HL-60/S4 treated with phorbol 12-myristate 13-acetate at 8.2 ng/mL for 4 days and 3 days (cell line): ENCODE data around the gene TECR.
"Not testable (repeated sequence)": the region's sequence is repeated elsewhere in the genome, so short reads cannot be mapped to it uniquely, and the experiment has no call there.

Experiments used
- in situ Hi-C: fragments of 300-500 bp; cut with MboI; formaldehyde crosslinking; loops from 2 replicates; pipeline ENCODE4 v1.15.0; 2022; ENCODE audit warnings: low sequenced_read_pairs

Gene TECR

GRCh38 chr19:14580623-14581237, 51.3 kb downstream of the TECR start:
- in situ Hi-C loops: no loop called here

GRCh38 chr19:14582894-14583340, 53.5 kb downstream of the TECR start, which contains the start of gene CLEC17A:
CLEC17A (plus strand) TSS chr19:14583084; CDS start chr19:14583161, 77 bp downstream.
- in situ Hi-C loops: no loop called here

- in situ Hi-C loops: not testable (repeated sequence)
These were observed 55.0 kb downstream of the TECR start for GRCh38 chr19:14584372-14584771.

- in situ Hi-C loops: not testable (repeated sequence)
These were observed 55.8 kb downstream of the TECR start for GRCh38 chr19:14585187-14585586.

GRCh38 chr19:14589433-14589832, 60.0 kb downstream of the TECR start:
- in situ Hi-C loops: not testable (repeated sequence)

GRCh38 chr19:14595558-14595957, 66.2 kb downstream of the TECR start:
- in situ Hi-C loops: no loop called here

GRCh38 chr19:14599548-14600147, 70.3 kb downstream of the TECR start:
- in situ Hi-C loops: no loop called here

GRCh38 chr19:14603990-14604387, 74.6 kb downstream of the TECR start:
- in situ Hi-C loops: no loop called here

- in situ Hi-C loops: no loop called here
These were observed 77.2 kb downstream of the TECR start for GRCh38 chr19:14606627-14607026.

GRCh38 chr19:14611051-14611450, 81.7 kb downstream of the TECR start:
- in situ Hi-C loops: no loop called here

- in situ Hi-C loops: not testable (repeated sequence)
These were observed 82.8 kb downstream of the TECR start for GRCh38 chr19:14612242-14612641.

- in situ Hi-C loops: no loop called here
These were observed 83.3 kb downstream of the TECR start for GRCh38 chr19:14612657-14613056.

- in situ Hi-C loops: not testable (repeated sequence)
These were observed 84.2 kb downstream of the TECR start for GRCh38 chr19:14613399-14614098.

GRCh38 chr19:14614099-14614412, 84.7 kb downstream of the TECR start:
- in situ Hi-C loops: no loop called here
